BE2C (cell line): ENCODE measurements around the gene TMEM108.

Source experiments
- DNase-seq: peaks from one replicate; pipeline ENCODE4 v3.0.0-alpha.2; 2020
- H3K27me3 ChIP-seq: fragments of 250-450 bp; sonication (Bioruptor Pico); 2 replicates; pipeline ENCODE4 v1.5.1; 2020; ENCODE audit warnings: mild to moderate bottlenecking
- H3K36me3 ChIP-seq: fragments of 250-450 bp; sonication (Bioruptor Pico); 2 replicates; pipeline ENCODE4 v1.5.1; 2020; ENCODE audit warnings: mild to moderate bottlenecking
- H3K4me1 ChIP-seq: fragments of 250-450 bp; sonication (Bioruptor Pico); 2 replicates; pipeline ENCODE4 v1.5.1; 2020
- H3K4me3 ChIP-seq: 2 replicates; pipeline ENCODE4 v1.5.1; 2011; ENCODE audit warnings: low read depth, low read length
- H3K9me3 ChIP-seq: fragments of 250-450 bp; sonication (Bioruptor Pico); 2 replicates; pipeline ENCODE4 v1.5.1; 2020
- CTCF ChIP-seq: IDR thresholded peaks from 2 replicates; pipeline ENCODE4 v1.5.1; 2012; ENCODE audit warnings: mild to moderate bottlenecking, low read depth, low read length

The TMEM108 gene

GRCh38 chr3:133330065-133330464, 291.9 kb downstream of the TMEM108 start:
- Histone ChIP-seq H3K27me3 (no peaks in the 10 kb centered on the region), H3K4me3 (no peak overlapping the region), H3K9me3 (no peaks in the 10 kb centered on the region), H3K36me3 (no peaks in the 10 kb centered on the region; the same call in 1 of the 2 replicates), H3K4me1 (peaks cover 46% of the 10 kb centered on the region)
- peak; percentile 79 for DNase-seq
- no peak for TF ChIP-seq CTCF

GRCh38 chr3:133330522-133330921, 292.3 kb downstream of the TMEM108 start:
- DNase-seq = no peak
- no peak for TF ChIP-seq CTCF
- H3K4me1 ChIP-seq = peaks cover 46% of the 10 kb centered on the region
- no peaks in the 10 kb centered on the region; the same call in 1 of the 2 replicates for H3K36me3 ChIP-seq
- H3K9me3 ChIP-seq = no peaks in the 10 kb centered on the region
- H3K4me3 ChIP-seq = no peak overlapping the region
- no peaks in the 10 kb centered on the region for H3K27me3 ChIP-seq

GRCh38 chr3:133354721-133355120, 316.5 kb downstream of the TMEM108 start:
- TF ChIP-seq CTCF = no peak
- Histone ChIP-seq H3K9me3 (no peaks in the 10 kb centered on the region), H3K27me3 (no peaks in the 10 kb centered on the region; the same call in 1 of the 2 replicates), H3K4me3 (no peak overlapping the region), H3K4me1 (peaks cover 18% of the 10 kb centered on the region), H3K36me3 (no peaks in the 10 kb centered on the region)
- no peak for DNase-seq

- no peak for DNase-seq
- no peaks in the 10 kb centered on the region for H3K27me3 ChIP-seq
Observed at GRCh38 chr3:133360476-133360875, 322.3 kb downstream of the TMEM108 start.

GRCh38 chr3:133361011-133361410, 322.8 kb downstream of the TMEM108 start:
- no peaks in the 10 kb centered on the region for H3K9me3 ChIP-seq
- H3K27me3 ChIP-seq = no peaks in the 10 kb centered on the region
- TF ChIP-seq CTCF = no peak
- H3K4me3 ChIP-seq = no peak overlapping the region
- peaks cover 2% of the 10 kb centered on the region for H3K4me1 ChIP-seq
- peaks cover 10% of the 10 kb centered on the region for H3K36me3 ChIP-seq
- DNase-seq = no peak

More at GRCh38 chr3:133360476-133360875, 322.3 kb downstream of the TMEM108 start:
- no peak overlapping the region for H3K4me3 ChIP-seq
- H3K36me3 ChIP-seq = peaks cover 10% of the 10 kb centered on the region
- H3K9me3 ChIP-seq = no peaks in the 10 kb centered on the region
- TF ChIP-seq CTCF = no peak
- peaks cover 2% of the 10 kb centered on the region for H3K4me1 ChIP-seq

- no peak for DNase-seq
- no peak overlapping the region for H3K4me3 ChIP-seq
- TF ChIP-seq CTCF = no peak
Observed at GRCh38 chr3:133361435-133361834, 323.2 kb downstream of the TMEM108 start.

More at GRCh38 chr3:133361435-133361834, 323.2 kb downstream of the TMEM108 start:
- Histone ChIP-seq H3K36me3 (peaks cover 10% of the 10 kb centered on the region), H3K4me1 (peaks cover 2% of the 10 kb centered on the region), H3K27me3 (no peaks in the 10 kb centered on the region), H3K9me3 (no peaks in the 10 kb centered on the region)
